Neural crest cell (in vitro differentiated cells): ENCODE results near the gene C1QTNF12. TPM values are rescaled to one million over a fixed set of nuclear protein-coding genes. Genes with fewer than 3 reads are reported as not detected.
A peak's percentile ranks its signal among the peaks of the same experiment; 100 is the strongest.

ENCODE experiments used
- DNase-seq: peaks from one replicate; pipeline ENCODE4 v3.0.0; 2021; ENCODE audit warnings: low read depth, mixed read lengths, low spot score
- H3K27ac Mint-ChIP-seq: one replicate; pipeline ENCODE4 v1.8.0; 2021; ENCODE audit warnings: mild to moderate bottlenecking, mixed read lengths; ENCODE audit not compliant: unreplicated experiment
- H3K27me3 Mint-ChIP-seq: 2 replicates; pipeline ENCODE4 v1.8.0; 2021; ENCODE audit warnings: low read depth, mild to moderate bottlenecking, mixed read lengths
- H3K36me3 Mint-ChIP-seq: 2 replicates; pipeline ENCODE4 v1.8.0; 2021; ENCODE audit warnings: low read depth, mild to moderate bottlenecking, mixed read lengths
- H3K4me1 Mint-ChIP-seq: 2 replicates; pipeline ENCODE4 v1.8.0; 2021; ENCODE audit warnings: mixed read lengths
- H3K4me3 Mint-ChIP-seq: one replicate; pipeline ENCODE4 v1.8.0; 2021; ENCODE audit warnings: mild to moderate bottlenecking, mixed read lengths
- H3K9me3 Mint-ChIP-seq: 2 replicates; pipeline ENCODE4 v1.8.0; 2021; ENCODE audit warnings: mixed read lengths
- total RNA-seq: library from RNA; stranded (reverse); gene quantifications from 2 replicates; pipeline ENCODE4 v1.2.1, GENCODE V29; 2021
- TF ChIP-seq, protein P1 (sequence below): fragments of 200-600 bp; sonication (generic); conservative IDR thresholded peaks from 2 replicates; pipeline ENCODE4 v1.5.0; 2021; ENCODE audit warnings: antibody characterized with exemption, mild to moderate bottlenecking

The C1QTNF12 gene
- total RNA-seq, 1 donor from 2014 or later: 0.79 TPM

DNA sequence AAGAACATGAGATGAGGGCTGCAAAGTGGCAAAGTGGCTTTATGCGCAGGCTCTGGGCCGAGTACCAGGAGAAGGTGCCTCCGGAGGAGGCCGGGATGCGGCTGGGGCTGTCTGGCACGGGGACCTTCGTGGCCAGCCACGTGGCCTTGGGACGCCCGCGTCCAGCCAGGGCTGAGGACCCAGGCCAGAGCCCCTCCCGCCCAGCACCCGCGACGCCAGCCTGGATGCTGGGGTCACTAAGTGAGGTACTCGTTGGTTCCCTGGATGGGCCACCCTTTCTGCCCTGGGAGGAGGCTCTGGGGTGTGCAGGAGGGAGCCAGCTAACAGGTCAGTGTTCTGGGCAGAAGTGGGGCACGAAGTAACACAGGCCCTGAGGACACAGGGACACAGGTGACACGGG lies 46.3 kb upstream of the C1QTNF12 start:
- TF ChIP-seq, protein P1, sequence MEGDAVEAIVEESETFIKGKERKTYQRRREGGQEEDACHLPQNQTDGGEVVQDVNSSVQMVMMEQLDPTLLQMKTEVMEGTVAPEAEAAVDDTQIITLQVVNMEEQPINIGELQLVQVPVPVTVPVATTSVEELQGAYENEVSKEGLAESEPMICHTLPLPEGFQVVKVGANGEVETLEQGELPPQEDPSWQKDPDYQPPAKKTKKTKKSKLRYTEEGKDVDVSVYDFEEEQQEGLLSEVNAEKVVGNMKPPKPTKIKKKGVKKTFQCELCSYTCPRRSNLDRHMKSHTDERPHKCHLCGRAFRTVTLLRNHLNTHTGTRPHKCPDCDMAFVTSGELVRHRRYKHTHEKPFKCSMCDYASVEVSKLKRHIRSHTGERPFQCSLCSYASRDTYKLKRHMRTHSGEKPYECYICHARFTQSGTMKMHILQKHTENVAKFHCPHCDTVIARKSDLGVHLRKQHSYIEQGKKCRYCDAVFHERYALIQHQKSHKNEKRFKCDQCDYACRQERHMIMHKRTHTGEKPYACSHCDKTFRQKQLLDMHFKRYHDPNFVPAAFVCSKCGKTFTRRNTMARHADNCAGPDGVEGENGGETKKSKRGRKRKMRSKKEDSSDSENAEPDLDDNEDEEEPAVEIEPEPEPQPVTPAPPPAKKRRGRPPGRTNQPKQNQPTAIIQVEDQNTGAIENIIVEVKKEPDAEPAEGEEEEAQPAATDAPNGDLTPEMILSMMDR: no peak

DNA sequence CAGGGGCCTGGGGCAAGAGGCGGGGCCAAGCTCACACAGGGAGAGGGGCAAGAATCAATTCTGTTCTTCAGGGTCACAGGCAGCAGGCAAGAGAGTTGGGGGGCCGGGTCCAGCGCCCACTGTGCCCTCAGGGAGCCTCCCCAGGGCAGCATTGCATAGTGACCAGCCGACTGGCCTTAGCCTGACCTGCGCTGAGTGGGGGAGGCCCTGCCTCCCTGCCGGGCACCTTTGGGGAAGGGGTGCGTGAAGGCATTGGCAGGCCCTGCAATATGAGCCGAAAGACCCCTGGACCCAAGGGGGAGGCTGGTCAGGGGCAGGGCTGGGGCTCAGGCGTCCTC lies 45.9 kb upstream of the C1QTNF12 start:
- Mint-ChIP-seq H3K27ac (no peak overlapping the region), H3K9me3 (no peaks in the 10 kb centered on the region)

More for the DNA sequence above, 46.3 kb upstream of the C1QTNF12 start:
- H3K4me1 Mint-ChIP-seq: no peaks in the 10 kb centered on the region
- no peaks in the 10 kb centered on the region for H3K9me3 Mint-ChIP-seq
- H3K4me3 Mint-ChIP-seq: no peak overlapping the region
- no peak for DNase-seq
- H3K27me3 Mint-ChIP-seq: peaks cover 2% of the 10 kb centered on the region
- H3K36me3 Mint-ChIP-seq: no peaks in the 10 kb centered on the region
- no peak overlapping the region for H3K27ac Mint-ChIP-seq

DNA sequence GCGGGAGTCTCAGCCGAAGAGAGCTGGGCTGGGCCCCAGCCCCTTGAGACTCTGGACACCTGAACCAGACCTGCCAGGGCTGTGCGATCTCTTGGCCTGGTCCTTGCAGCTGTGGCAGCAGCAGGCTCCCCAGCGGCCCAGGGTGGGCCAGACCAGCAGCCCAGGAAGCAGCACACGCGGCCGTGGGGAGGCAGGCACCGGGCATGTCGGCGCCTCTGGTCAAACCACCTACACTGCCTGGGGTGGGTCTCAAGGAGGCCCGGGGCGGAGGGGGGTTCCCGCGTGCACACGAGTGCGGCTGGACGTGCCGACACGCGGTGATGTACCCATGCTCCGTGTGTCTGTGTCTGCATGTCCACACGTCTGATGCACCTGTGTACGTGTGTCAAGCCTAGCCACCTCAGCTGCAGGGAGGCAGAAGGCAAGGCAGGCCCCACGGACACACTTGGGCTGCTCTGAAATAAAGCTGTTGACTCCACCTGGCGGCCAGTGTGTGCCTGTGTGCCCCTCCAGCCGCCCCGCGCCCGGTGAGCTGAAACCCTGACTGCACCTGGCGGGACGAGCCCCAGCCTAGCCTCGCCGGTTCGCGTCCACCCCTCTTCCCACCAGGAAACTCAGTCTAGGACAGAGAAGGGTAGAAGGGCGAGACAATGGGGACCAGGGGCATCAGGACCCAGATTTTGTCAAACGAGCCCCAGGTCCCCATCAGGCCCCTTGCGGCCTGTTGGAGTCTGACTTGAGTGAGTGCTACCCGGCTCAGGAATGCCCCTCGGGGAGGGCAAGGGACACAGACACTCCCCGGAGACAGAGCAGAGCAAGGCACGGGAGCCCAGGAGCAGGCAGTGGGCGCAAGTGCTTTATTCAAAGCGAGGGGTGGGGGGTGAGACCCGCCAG lies 45.3 kb upstream of the C1QTNF12 start:
- Mint-ChIP-seq H3K9me3 (no peaks in the 10 kb centered on the region), H3K4me1 (no peaks in the 10 kb centered on the region), H3K4me3 (peak overlapping the region; percentile 47), H3K27me3 (peaks cover 2% of the 10 kb centered on the region), H3K27ac (no peak overlapping the region), H3K36me3 (no peaks in the 10 kb centered on the region)
- DNase-seq: peak; percentile 64
- TF ChIP-seq, protein P1: peak; percentile 74

More for the DNA sequence above, 45.9 kb upstream of the C1QTNF12 start:
- peak overlapping the region; percentile 47 for H3K4me3 Mint-ChIP-seq
- H3K27me3 Mint-ChIP-seq: peaks cover 2% of the 10 kb centered on the region
- no peaks in the 10 kb centered on the region for H3K4me1 Mint-ChIP-seq
- DNase-seq: no peak
- TF ChIP-seq, protein P1: no peak
- no peaks in the 10 kb centered on the region for H3K36me3 Mint-ChIP-seq

DNA sequence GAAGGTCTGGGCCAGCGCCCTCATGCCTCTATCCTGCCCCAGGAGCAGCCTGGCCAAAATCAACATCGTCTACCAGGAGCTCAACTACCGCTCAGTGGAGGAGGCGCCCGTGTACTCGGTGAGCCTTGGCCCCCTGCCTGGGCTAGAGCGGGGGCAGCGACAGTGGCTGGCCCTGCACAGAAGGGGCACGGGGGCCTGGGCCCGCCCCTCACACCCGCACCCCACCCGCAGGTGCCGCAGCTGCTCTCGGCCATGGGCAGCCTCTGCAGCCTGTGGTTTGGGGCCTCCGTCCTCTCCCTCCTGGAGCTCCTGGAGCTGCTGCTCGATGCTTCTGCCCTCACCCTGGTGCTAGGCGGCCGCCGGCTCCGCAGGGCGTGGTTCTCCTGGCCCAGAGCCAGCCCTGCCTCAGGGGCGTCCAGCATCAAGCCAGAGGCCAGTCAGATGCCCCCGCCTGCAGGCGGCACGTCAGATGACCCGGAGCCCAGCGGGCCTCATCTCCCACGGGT lies 44.6 kb upstream of the C1QTNF12 start:
- no peak for DNase-seq
- TF ChIP-seq, protein P1: no peak
- Mint-ChIP-seq H3K9me3 (no peaks in the 10 kb centered on the region), H3K27ac (no peak overlapping the region), H3K27me3 (peaks cover 2% of the 10 kb centered on the region), H3K4me1 (no peaks in the 10 kb centered on the region), H3K4me3 (no peak overlapping the region), H3K36me3 (no peaks in the 10 kb centered on the region)

DNA sequence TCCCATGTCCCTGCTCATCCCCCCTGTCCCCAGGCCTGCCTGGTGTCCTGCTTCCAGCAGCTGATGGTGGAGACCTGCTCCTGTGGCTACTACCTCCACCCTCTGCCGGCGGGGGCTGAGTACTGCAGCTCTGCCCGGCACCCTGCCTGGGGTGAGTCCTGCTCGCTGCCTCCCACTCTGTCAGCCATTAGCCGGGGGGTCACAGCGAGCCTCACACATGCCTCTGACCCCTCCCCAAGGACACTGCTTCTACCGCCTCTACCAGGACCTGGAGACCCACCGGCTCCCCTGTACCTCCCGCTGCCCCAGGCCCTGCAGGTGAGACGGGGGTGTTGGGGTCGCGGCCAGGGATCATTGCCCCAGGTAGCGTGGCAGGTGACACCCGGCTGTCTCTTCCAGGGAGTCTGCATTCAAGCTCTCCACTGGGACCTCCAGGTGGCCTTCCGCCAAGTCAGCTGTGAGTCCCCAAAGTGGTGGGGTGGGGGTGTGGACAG lies 43.8 kb upstream of the C1QTNF12 start:
- Mint-ChIP-seq H3K27me3 (peaks cover 2% of the 10 kb centered on the region), H3K9me3 (no peaks in the 10 kb centered on the region), H3K36me3 (no peaks in the 10 kb centered on the region), H3K4me1 (no peaks in the 10 kb centered on the region), H3K27ac (no peak overlapping the region), H3K4me3 (peak overlapping the region; percentile 64)
- peak; percentile 78 for DNase-seq
- TF ChIP-seq, protein P1: peak; percentile 65
